HCT116 (cell line): ENCODE results near the gene RTN4IP1.

Source experiments
- CBX3 ChIP-seq: IDR thresholded peaks from 2 replicates; pipeline ENCODE4 v1.6.1; 2012; ENCODE audit warnings: low read depth
- CTCF ChIP-seq, 3 experiments: fragments of 200-600 bp in 1 of 3; sonication (generic) in 1 of 3; IDR thresholded peaks in 2 of 3; conservative IDR thresholded peaks in 1 of 3; 2 replicates each; pipeline ENCODE4 v1.5.1; 2012 to 2017; ENCODE audit warnings: low read depth in 2 of 3, low read length in 2 of 3, antibody characterized with exemption in 1 of 3, borderline replicate concordance in 1 of 3, control low read depth in 1 of 3, mild to moderate bottlenecking in 1 of 3, mixed read lengths in 1 of 3, mixed run types in 1 of 3, moderate library complexity in 1 of 3; ENCODE audit not compliant: insufficient read depth in 1 of 3
- MAX ChIP-seq: IDR thresholded peaks from 2 replicates; pipeline ENCODE4 v1.6.1; 2012
- POLR2A ChIP-seq: IDR thresholded peaks from 2 replicates; pipeline ENCODE4 v1.7.0; 2011; ENCODE audit warnings: borderline replicate concordance; ENCODE audit not compliant: insufficient read depth, insufficient read length; ENCODE audit errors: extremely low read depth
- POLR2AphosphoS5 ChIP-seq: IDR thresholded peaks from 2 replicates; pipeline ENCODE4 v1.6.1; 2011; ENCODE audit warnings: mild to moderate bottlenecking, low read depth, low read length, moderate library complexity

- TF ChIP-seq POLR2AphosphoS5 (no peak), CTCF (IDR thresholded peaks at IDR 0.05 in 2 of 3, conservative IDR thresholded peaks at IDR 0.05 in 1 of 3; ENCODE audit: borderline replicate concordance in 1 of 3, insufficient read depth in 1 of 3, low read depth in 2 of 3, low read length in 2 of 3) (no peak), POLR2A (no peak), CBX3 (no peak), MAX (no peak)
Measured at GRCh38 chr6:106553440-106553839, 75.9 kb downstream of the RTN4IP1 start.
